Endothelial cell of umbilical vein (primary cell): ENCODE data around the gene SULF2. TPM values are rescaled to one million over a fixed set of nuclear protein-coding genes. Genes with fewer than 3 reads are reported as not detected.

Experiments used
- BruUV-seq: library from RNA; stranded (reverse); fragments of 400-500 nt; replicated peaks from 2 replicates; lab custom pipeline; 2021; lab: Mats Ljungman, UMichigan
- CTCF ChIA-PET: fragments of 300-600, 350-600 bp; sonication (Branson Sonifier 250); formaldehyde crosslinking; loops from one replicate; lab custom pipeline; 2021; ENCODE audit warnings: antibody characterized with exemption, inconsistent platforms; lab: Charles Lee
- POLR2A ChIA-PET: fragments of 300-600, 350-600 bp; sonication (Branson Sonifier 250); formaldehyde crosslinking; loops from one replicate; lab custom pipeline; 2021; ENCODE audit warnings: antibody characterized with exemption, inconsistent platforms; lab: Charles Lee
- DNase-seq: peaks from one replicate; pipeline ENCODE4 v3.0.0-alpha.2; 2011; ENCODE audit warnings: low read depth, low spot score
- FAIRE-seq: peaks from 2 replicates; lab custom pipeline; 2011; peaks lifted over from hg19 to GRCh38; lab: Jason Lieb, UNC
- H2AFZ ChIP-seq: 2 replicates; pipeline ENCODE4 v1.6.0; 2012; ENCODE audit warnings: low read depth, low read length, control low read depth, inconsistent platforms
- H3K27ac ChIP-seq: 2 replicates; pipeline ENCODE4 v1.5.1; 2011; ENCODE audit warnings: low read depth, mild to moderate bottlenecking, control low read depth, low read length, moderate library complexity; ENCODE audit not compliant: insufficient read depth
- H3K27me3 ChIP-seq, 2 experiments: 2 replicates each; pipeline versions ENCODE4 v1.6.0 to v1.6.1; 2011; ENCODE audit warnings: low read length in 2 of 2, mixed read lengths in 1 of 2; ENCODE audit not compliant: control insufficient read depth in 2 of 2, insufficient read depth in 2 of 2
- H3K36me3 ChIP-seq, 2 experiments: 2 replicates in 1 of 2; 3 replicates in 1 of 2; pipeline ENCODE4 v1.5.1; 2011; ENCODE audit warnings: low read length in 2 of 2, mild to moderate bottlenecking in 1 of 2, moderate library complexity in 1 of 2; ENCODE audit not compliant: control insufficient read depth in 2 of 2, insufficient read depth in 2 of 2; ENCODE audit errors: extremely low read depth in 1 of 2
- H3K4me1 ChIP-seq: 3 replicates; pipeline ENCODE4 v1.5.1; 2011; ENCODE audit warnings: mild to moderate bottlenecking, low read length; ENCODE audit not compliant: control insufficient read depth, insufficient read depth; ENCODE audit errors: extremely low read depth
- H3K4me2 ChIP-seq: 2 replicates; pipeline ENCODE4 v1.6.1; 2011; ENCODE audit warnings: low read length, control low read depth, mixed read lengths; ENCODE audit not compliant: insufficient read depth
- H3K4me3 ChIP-seq, 3 experiments: fragments of 200-600 bp in 1 of 3; sonication (generic), shearing (Covaris generic) in 1 of 3; replicated peaks in 1 of 3; 2 replicates each; pipeline ENCODE4 v1.5.1; 2011 to 2016; ENCODE audit warnings: control low read depth in 3 of 3, low read length in 3 of 3, mild to moderate bottlenecking in 2 of 3, inconsistent platforms in 1 of 3, low read depth in 1 of 3, moderate library complexity in 1 of 3; ENCODE audit not compliant: insufficient read depth in 1 of 3
- H3K79me2 ChIP-seq: 2 replicates; pipeline ENCODE4 v1.6.0; 2012; ENCODE audit warnings: low read length, inconsistent platforms; ENCODE audit not compliant: control insufficient read depth, insufficient read depth
- H3K9ac ChIP-seq: replicated peaks from 2 replicates; pipeline ENCODE3; 2011; ENCODE audit warnings: low read length, control low read depth; ENCODE audit not compliant: insufficient read depth; ENCODE audit errors: extremely low read depth
- H3K9me1 ChIP-seq: replicated peaks from 3 replicates; pipeline ENCODE4 v1.6.0; 2011; ENCODE audit warnings: mild to moderate bottlenecking, low read length; ENCODE audit not compliant: control insufficient read depth, insufficient read depth; ENCODE audit errors: extremely low read depth
- H3K9me3 ChIP-seq: replicated peaks from 2 replicates; pipeline ENCODE4 v1.5.1; 2012; ENCODE audit warnings: low read length, inconsistent platforms; ENCODE audit not compliant: control insufficient read depth, insufficient read depth
- H4K20me1 ChIP-seq: replicated peaks from 2 replicates; pipeline ENCODE3; 2011; ENCODE audit warnings: mild to moderate bottlenecking, low read length; ENCODE audit not compliant: control insufficient read depth, insufficient read depth; ENCODE audit errors: extremely low read depth
- CTCF ChIP-seq, 2 donors: IDR thresholded peaks; 1 replicate in 1 of 2; 2 replicates in 1 of 2; pipeline ENCODE4 v1.5.1; 2011; ENCODE audit warnings: low read length in 2 of 2, mild to moderate bottlenecking in 2 of 2, moderate library complexity in 2 of 2, control low read depth in 1 of 2, inconsistent platforms in 1 of 2, low read depth in 1 of 2; ENCODE audit not compliant: insufficient read depth in 1 of 2; ENCODE audit errors: extremely low read depth in 1 of 2
- EZH2 ChIP-seq: IDR thresholded peaks from 2 replicates; pipeline ENCODE4 v1.6.1; 2012; ENCODE audit warnings: borderline replicate concordance, low read depth, mild to moderate bottlenecking, moderate library complexity, low read length, inconsistent platforms; ENCODE audit not compliant: severe bottlenecking
- FOS ChIP-seq: IDR thresholded peaks from 2 replicates; pipeline ENCODE4 v1.6.1; 2011; ENCODE audit warnings: mild to moderate bottlenecking, low read length, moderate library complexity, borderline replicate concordance; ENCODE audit not compliant: insufficient read depth
- GATA2 ChIP-seq: IDR thresholded peaks from 2 replicates; pipeline ENCODE4 v1.7.0; 2011; ENCODE audit warnings: low read depth, mild to moderate bottlenecking, moderate library complexity, mixed read lengths, low read length; ENCODE audit not compliant: insufficient read length, insufficient read depth
- JUN ChIP-seq: IDR thresholded peaks from 2 replicates; pipeline ENCODE4 v1.6.1; 2011; ENCODE audit warnings: borderline replicate concordance, low read depth; ENCODE audit not compliant: insufficient read length, insufficient read depth
- MAX ChIP-seq: IDR thresholded peaks from 2 replicates; pipeline ENCODE4 v1.6.1; 2011; ENCODE audit not compliant: insufficient read depth, insufficient read length
- MYC ChIP-seq: IDR thresholded peaks from one replicate; pipeline ENCODE4 v1.6.1; 2011; ENCODE audit warnings: mild to moderate bottlenecking, low read depth, low read length
- POLR2A ChIP-seq: IDR thresholded peaks from 2 replicates; pipeline ENCODE4 v1.6.1; 2012; ENCODE audit warnings: low read depth, mild to moderate bottlenecking, control low read depth, low read length
- POLR2AphosphoS5 ChIP-seq: IDR thresholded peaks from 2 replicates; pipeline ENCODE4 v1.6.1; 2012; ENCODE audit warnings: low read depth, mild to moderate bottlenecking, control low read depth, low read length, moderate library complexity; ENCODE audit not compliant: insufficient read depth
- dilution Hi-C: fragments of 300-500 bp; cut with MboI; formaldehyde crosslinking; loops from one replicate; pipeline ENCODE4 v1.15.0; 2019; ENCODE audit warnings: low sequenced_read_pairs; ENCODE audit not compliant: extremely low pct_ligation_motif_present
- intact Hi-C: fragments of 100-400 bp; cut with micrococcal nuclease; formaldehyde crosslinking; loops from one replicate; pipeline ENCODE4 v1.10.0; 2022
- polyA plus RNA-seq, 4 experiments: library from polyadenylated mRNA; depleted of rRNA in 3 of 4; stranded (reverse) in 3 of 4; unstranded in 1 of 4; fragments of >200 nt; gene quantifications; 2 replicates each; pipeline versions ENCODE4 v1.2.1 to v1.2.3, GENCODE V29; 2011 to 2012; ENCODE audit warnings: missing spikeins in 1 of 4
- total RNA-seq: library from RNA; stranded (reverse); gene quantifications from 2 replicates; pipeline ENCODE4 v1.2.3, GENCODE V29; 2021

SULF2 gene
- total and polyA plus RNA-seq, 2 donors (not counting 3 experiments of a cell fraction or from before 2014, with no cell fraction given), result 58.5 to 160 TPM

DNA sequence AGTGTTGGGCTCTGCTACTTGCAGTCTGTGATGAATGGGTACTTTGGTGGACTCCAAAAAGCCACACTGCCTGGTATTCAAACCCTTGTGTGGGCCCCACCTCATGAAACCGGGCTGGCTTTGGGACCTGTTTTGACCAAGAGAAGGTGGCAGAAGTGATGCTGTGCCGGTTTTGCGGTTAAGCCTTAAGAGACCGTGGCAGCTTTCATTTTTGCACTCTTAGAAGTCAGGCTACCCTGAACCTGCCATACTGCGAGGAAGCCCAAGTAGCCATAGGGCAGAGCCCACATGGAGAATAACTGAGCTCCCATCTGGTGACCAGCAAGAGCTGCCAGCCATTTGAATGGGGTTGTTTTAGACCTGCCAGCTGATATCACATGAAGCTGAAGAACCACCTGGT lies 10.2 kb downstream of the SULF2 start:
- BruUV-seq, result no TSS peak
- no peak overlapping the region for H2AFZ ChIP-seq
- intact Hi-C loops, result no loop called here
- CTCF ChIA-PET, result interaction anchor here (1.4 to 2.9 kb wide), 3 partner anchors 11 to 50 kb away, joined by 6 to 8 read pairs (median 8); no protein-coding TSS in a partner anchor
- H3K9me1 ChIP-seq, result no peaks in the 10 kb centered on the region
- FAIRE-seq (no peak), DNase-seq (no peak)
- POLR2A ChIA-PET, result no interaction called here
- dilution Hi-C loops, result no loop called here
- no peak overlapping the region for H3K9ac ChIP-seq
- H3K79me2 ChIP-seq, result no peaks in the 10 kb centered on the region
- TF ChIP-seq JUN (no peak), FOS (no peak), MYC (no peak), MAX (no peak), POLR2AphosphoS5 (no peak), EZH2 (no peak), GATA2 (no peak), CTCF (IDR thresholded peaks at IDR 0.05; ENCODE audit: extremely low read depth in 1 of 2, insufficient read depth in 1 of 2, low read depth in 1 of 2, low read length in 2 of 2) (no peak), POLR2A (no peak)
- H3K4me2 ChIP-seq, result no peak overlapping the region
- no peaks in the 10 kb centered on the region for H4K20me1 ChIP-seq
- H3K4me1 ChIP-seq, result peaks cover 14% of the 10 kb centered on the region
- no peaks in the 10 kb centered on the region for H3K9me3 ChIP-seq
- no peak overlapping the region for H3K27ac ChIP-seq
- no peak overlapping the region for H3K4me3 ChIP-seq
- H3K36me3 ChIP-seq, result no peaks in the 10 kb centered on the region
- peaks cover 0 to 3% of the 10 kb centered on the region in 2 experiments for H3K27me3 ChIP-seq
